NCI-H82 treated with DMSO at 0.1 percent for 48 hours (cell line): Measurements from ENCODE around the gene CALML6.

Source experiments
- DNase-seq: peaks from one replicate; lab custom pipeline; 2025; ENCODE audit not compliant: unreplicated experiment; lab: John Stamatoyannopoulos, UW

CALML6 gene

GRCh38 chr1:1910651-1911331, 4.3 kb upstream of the CALML6 start:
- no peak for DNase-seq

DNA sequence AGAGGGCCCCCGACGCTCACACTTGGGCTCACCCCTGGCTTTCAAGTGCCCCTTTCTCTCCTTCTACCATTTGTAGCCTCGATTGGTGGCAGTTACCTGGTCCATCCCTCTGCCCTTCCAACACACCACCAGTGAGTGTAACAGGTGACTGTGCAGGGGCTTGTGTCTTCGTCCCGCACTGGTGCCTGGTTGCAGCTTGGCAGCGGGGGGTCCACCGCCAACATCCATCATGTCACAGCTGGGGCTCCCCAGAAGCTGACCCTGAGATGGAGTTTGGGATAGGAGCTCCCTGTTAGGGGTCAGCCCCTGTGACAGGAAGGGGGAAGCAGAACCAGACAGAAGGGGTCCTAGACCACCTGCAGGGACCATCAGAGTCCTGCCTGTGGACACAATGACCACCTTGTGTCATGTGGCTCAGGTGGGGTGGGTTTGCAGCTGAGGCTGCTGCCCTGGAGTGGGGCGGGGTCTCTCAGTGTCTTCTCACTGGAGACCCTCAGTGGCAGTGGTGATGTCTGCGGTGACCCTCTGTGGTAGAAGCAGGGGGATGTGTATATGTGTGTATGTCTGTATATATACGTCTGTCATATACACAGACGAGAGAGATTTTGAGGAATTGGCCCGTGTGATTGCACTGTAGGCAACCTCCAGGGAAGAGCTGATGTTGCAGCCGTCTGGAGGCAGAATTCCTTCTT, 3.6 kb upstream of the CALML6 start:
- no peak for DNase-seq

- DNase-seq = no peak
These were observed 724 bp upstream of the CALML6 start for GRCh38 chr1:1914101-1914970.

- DNase-seq = no peak
These were observed 1.1 kb downstream of the CALML6 start for GRCh38 chr1:1915911-1916840.

DNA sequence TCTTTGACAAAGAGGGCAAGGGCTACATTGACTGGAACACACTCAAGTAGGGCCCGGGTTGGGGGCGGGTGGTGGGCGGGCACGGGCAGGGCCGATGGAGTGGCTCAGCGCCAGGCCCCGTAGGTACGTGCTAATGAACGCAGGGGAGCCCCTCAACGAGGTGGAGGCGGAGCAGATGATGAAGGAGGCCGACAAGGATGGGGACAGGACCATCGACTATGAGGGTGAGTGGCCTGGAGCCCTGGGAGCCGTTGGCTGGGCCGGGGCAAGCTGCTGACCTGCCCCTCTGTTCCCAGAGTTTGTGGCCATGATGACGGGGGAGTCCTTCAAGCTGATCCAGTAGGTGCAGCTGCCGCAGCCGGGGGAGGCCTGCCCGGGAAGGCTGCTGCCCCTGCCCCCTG, 1.8 kb downstream of the CALML6 start:
- no peak for DNase-seq

GRCh38 chr1:1917304-1917976, 2.4 kb downstream of the CALML6 start:
- no peak for DNase-seq

GRCh38 chr1:1917995-1918900, 3.2 kb downstream of the CALML6 start:
- DNase-seq = no peak

DNA sequence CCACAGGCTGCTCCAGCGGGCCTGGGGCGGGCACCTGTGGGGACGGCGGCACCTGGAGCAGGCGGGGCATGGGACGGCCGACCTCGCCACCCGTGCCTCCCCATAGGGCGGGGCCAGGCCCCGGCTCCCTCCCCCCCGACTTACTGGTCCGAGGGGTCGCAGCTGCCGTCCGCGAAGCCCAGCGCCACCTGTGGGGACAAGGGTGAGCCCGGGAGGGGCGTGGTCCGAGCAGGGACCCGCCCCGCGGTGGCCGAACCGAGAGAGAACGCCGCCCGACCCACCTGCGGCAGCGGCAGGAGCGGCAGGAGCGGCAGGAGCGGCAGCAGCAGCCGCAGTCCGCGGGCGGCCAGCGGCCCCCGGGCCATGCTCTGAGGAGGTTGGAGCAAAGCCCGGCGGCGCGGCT, 3.8 kb downstream of the CALML6 start, which contains the start of gene TMEM52:
Gene TMEM52, minus strand, starts transcription at position 379 of the 403 bp plus-strand sequence. Its CDS starts 14 bp downstream, at position 365.
- DNase-seq = no peak

GRCh38 chr1:1919304-1920056, 4.4 kb downstream of the CALML6 start:
- peak; percentile 93 for DNase-seq

GRCh38 chr1:1920057-1920607, 5.1 kb downstream of the CALML6 start:
- no peak for DNase-seq

GRCh38 chr1:1920608-1921458, 5.8 kb downstream of the CALML6 start:
- no peak for DNase-seq

DNA sequence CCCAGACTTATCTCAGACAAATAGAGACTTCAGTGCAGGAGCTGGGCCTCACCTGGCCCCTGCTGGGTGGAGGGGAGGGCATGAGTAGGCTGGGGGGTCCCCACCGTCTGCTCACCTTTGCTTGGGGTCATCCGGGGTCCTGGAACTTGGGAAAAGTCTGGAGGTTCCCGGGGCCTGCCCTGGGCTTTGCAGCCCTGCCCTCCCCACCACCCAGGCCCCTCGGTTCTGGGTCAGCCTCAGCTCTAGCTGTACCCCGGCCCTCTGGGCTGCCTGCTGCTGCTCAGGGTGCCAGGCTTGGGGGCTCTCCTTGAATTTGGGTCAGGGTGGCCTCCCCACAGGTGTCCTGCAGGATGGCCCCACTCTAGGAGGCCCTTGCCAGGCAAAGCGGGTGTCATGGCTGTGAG, 6.4 kb downstream of the CALML6 start:
- DNase-seq = no peak

GRCh38 chr1:1921901-1922701, 7.0 kb downstream of the CALML6 start:
- no peak for DNase-seq

DNA sequence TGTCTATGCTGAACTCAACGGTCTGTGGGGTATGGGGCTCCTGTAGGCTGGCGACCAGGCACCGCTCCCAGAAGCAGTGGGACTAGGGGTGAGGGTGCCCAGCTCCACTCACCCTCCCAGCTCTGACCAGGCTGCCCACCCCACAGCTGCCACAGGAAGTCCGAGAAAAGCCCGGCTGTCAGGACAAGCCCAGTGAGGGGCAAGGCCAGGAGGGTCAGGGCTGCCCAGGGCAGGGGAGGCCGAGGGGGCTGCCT, 7.6 kb downstream of the CALML6 start:
- no peak for DNase-seq

- no peak for DNase-seq
These were observed 8.1 kb downstream of the CALML6 start for GRCh38 chr1:1922956-1923833.

DNA sequence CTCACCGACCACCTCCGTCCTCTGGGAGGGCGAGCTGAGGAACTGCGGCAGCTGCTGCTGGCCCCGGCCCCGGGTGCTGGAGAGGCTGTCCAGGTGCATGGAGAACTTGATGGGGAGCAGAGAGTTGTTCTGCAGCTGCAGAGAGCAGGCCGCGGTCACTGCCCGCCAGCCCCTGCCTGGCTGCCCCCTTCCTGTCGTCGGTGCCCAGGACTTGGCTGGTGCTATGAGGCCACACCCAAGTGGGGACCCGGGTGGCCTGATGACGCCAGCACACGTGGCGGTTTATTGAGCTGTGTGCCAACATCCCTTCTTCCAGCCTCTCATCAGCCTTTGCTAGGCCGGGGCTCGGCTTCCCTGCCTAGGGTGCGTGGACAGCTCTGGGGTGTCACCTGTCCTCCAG, 9.3 kb downstream of the CALML6 start:
- DNase-seq = no peak
